GM19193 (cell line): ENCODE data around the gene TP53INP2.

Source experiments
- POLR2A ChIP-seq: IDR thresholded peaks from 4 replicates; pipeline ENCODE4 v1.6.1; 2011; ENCODE audit not compliant: insufficient read depth, insufficient read length; ENCODE audit errors: extremely low read depth

The TP53INP2 gene

DNA sequence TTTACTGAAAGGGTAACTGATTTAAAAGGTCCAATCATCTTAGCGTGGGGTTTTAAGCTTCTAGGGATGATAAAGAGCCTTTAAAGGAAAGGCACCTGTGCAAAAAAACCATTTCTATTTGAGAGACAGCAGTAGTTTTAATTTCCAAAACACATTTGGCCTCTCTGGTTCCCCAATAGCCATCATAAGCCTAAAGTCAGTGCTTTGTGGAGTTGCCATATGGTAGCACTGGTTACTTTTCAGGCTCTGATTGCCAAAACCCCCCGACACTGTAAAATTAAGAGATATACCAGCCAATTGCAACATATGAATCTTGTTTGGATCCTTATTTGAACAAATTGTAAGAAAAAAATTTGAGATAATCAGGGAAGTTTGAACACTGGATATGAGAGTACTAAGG lies 44.6 kb downstream of the TP53INP2 start:
- TF ChIP-seq POLR2A, result no peak

DNA sequence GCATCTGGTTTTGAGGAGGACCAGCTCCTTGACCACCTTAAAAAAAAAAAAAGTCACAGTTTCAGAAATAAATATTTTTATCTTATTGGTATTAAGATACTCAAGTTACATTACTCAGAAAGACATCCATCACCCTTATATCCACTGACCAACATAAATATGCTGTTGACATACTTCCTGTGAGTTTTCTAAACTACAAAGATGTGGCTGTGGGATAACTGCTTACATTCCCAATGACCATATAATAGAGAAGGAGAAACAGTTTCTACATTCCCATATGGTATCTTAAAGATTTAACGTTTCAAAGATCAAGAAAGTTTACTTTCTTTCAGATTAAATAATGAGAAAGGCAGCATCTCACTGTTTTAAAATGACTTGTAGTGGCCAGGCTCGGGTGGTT lies 46.3 kb downstream of the TP53INP2 start:
- no peak for TF ChIP-seq POLR2A

DNA sequence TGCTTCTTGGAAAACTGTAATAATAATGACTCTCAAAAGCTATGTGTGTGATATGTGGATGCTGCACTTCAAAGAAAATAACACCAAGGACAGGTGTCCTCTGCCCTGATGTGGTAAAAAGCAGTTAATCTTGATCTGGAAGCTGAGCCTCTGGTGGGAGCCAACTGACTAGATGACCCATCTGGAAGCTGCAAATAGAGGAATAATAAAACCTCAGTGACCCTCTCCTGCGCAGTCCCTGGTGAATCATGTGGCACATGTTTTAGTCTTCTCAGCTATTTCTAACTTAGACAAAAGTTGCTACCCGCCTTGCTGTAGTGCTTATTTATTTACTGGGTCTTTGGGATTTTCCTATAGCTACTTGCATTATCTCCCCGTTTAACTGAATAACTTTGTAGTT lies 47.3 kb downstream of the TP53INP2 start:
- TF ChIP-seq POLR2A, result no peak

DNA sequence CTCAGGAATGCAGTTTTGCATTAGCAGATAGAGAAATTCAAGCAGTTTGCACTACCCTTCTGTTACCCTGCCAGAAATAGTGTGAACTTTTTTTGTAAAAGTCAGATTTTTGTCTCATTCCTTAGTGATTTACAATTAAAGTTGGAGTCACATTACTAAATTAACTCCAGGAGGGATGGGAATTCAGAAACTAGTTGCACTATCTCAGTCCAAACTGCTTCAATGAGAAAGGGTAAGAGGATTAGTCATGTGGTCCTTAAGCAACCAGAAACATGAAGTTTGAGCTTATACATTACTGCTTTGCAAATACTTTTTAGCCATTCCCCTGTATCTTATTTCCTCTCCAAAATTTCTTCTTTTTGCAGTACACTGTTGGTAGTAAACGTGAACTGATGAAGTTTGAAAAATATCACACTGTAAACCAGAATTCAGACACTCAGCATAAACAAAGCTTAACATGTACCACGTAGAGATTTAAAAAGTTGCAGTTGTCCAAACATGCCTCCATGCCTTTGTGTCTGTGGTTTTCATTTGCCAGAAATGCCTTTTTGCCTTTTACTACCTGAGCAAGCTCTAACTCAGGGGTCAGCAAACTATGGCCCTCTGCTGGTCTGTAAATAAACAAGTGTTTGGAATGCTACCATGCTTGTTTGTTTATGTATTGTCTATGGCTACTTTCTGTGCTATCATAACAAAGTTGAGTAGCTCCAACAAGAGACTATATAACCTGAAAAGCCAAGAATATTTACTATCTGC lies 49.7 kb downstream of the TP53INP2 start:
- TF ChIP-seq POLR2A, result no peak

DNA sequence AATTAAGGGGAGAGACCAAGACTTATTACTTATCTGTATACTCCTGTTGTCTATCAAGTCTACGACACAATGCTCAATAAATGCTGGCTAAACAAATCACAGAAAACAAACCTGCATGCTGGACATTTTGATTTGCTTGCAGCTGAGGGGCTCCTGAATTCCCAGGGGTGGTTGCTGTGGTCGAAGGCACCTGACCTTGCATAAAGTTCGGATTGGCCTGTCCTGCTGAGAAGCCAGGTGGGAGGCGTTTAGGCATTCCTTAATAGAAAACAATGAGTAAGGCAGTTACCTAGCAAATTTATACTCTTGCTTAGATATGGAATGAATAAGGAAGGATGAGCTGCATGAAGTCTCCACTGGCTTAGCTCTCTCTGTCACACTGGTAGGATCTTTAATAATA lies 50.5 kb downstream of the TP53INP2 start:
- no peak for TF ChIP-seq POLR2A

DNA sequence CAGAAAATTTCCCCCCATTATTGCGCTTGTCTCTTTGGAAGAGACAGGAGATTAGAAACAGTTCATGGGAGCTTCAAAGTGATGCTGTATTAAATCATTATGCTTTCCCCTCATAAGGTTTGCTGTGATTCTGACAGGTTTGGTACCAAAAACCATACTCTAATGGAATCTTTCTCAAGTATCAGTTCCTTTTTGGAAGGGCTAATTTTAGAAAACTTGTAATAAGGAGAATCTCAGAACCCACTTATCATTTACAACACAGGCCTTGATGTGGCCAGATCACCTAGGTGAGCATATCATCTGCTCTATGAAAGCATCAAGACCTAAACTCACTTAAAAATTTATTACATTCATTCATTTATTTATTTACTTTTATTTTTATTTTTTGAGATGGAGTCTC lies 51.2 kb downstream of the TP53INP2 start:
- no peak for TF ChIP-seq POLR2A

DNA sequence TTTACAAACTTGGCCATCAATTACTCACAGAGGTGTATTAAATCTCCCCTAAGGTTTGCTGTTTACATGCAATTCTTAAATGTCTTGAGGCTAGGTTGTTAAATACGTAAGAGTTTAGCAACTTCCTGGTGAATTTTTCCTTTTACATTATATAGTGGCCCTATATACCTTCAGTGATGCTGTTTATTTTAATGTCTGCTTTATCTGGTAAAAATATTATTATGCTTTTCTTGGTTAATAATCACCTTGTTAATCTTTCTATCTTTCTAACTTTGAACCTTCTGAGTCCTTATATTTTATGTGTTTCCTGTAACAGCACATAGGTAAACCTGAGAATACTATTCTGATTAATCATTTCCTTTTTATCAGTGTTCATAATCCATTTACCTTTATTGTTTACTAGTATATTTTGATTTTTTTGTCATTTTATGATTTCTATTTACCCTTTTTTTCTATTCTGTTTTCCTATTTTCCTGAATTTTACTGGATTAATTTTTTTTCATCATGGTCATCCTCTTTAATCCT lies 57.9 kb downstream of the TP53INP2 start:
- TF ChIP-seq POLR2A, result no peak
